GM23248 (cell line): ENCODE results near the gene TMEM130.

Experiments used
- EZH2 ChIP-seq: fragments of 200-600 bp; sonication (generic); IDR thresholded peaks from 2 replicates; pipeline ENCODE4 v1.6.1; 2018; ENCODE audit warnings: antibody characterized with exemption, mild to moderate bottlenecking; ENCODE audit not compliant: insufficient read depth, poor library complexity, severe bottlenecking
- EZH2phosphoT487 ChIP-seq: fragments of 200-600 bp; sonication (generic); IDR thresholded peaks from 2 replicates; pipeline ENCODE4 v1.6.1; 2018; ENCODE audit warnings: antibody characterized with exemption, moderate library complexity, mild to moderate bottlenecking, low read depth; ENCODE audit not compliant: insufficient read depth

GRCh38 chr7:98864731-98865453 lies 4.9 kb downstream of the TMEM130 start:
- TF ChIP-seq EZH2 (no peak), EZH2phosphoT487 (no peak)
